ENCODE results near the gene LYZL1. TPM values are rescaled to one million over a fixed set of nuclear protein-coding genes. Genes with fewer than 3 reads are reported as not detected.

Gene LYZL1
- total and polyA plus RNA-seq, 2 of the 8 experiments (the other 6 are each of a cell fraction or from before 2014, with no cell fraction given), result not detected

DNA sequence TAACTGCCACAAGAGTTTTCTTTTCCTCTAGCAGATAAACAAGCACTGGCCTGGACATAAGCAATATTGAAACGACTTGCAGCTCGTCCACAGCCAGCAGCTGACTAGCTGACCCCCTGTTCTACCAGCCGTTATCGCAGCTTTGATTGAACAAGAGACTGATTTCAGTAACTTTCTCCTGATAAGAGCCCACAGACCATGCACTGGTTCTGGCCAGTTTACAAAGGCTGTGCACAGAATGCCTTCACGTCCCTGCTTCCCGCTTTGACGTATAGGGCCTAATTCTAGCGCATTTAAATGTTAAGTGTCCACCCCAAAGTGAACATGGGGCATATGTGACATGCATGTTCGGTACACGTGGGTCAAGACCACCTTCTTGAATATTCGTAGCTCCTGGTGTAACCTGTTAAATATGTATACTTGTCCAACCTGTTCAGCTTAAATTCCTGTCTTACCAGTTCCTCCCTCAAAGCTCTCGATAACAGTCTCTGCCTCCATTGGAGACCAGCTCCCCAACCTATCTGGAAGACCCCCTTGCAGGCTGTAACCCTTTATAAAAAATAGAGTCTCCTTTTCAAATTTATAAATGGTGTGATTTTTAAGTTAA, 69.2 kb downstream of the LYZL1 start:
- CTCF ChIA-PET (ENCODE audit: partially characterized antibody), result interaction anchor here (0.6 to 0.9 kb wide), 2 partner anchors 10 to 235 kb away, joined by 3 read pairs; no protein-coding TSS in a partner anchor
- Histone ChIP-seq H4K91ac (replicated peaks; ENCODE audit: insufficient read length, low read length) (no peak overlapping the region), H3K4me3 (ENCODE audit: extremely low read depth in 1 of 4, insufficient read depth in 2 of 4, low read depth in 3 of 4, low read length in 4 of 4) (no peak overlapping the region), H3K14ac (ENCODE audit: insufficient read length) (no peak overlapping the region), H2BK120ac (replicated peaks; ENCODE audit: low read depth, low read length) (no peak overlapping the region), H3K18ac (ENCODE audit: extremely low read depth, low read length) (no peak overlapping the region), H2BK12ac (ENCODE audit: low read depth, low read length) (no peak overlapping the region), H2AK5ac (ENCODE audit: low read depth, low read length) (no peak overlapping the region), H4K8ac (ENCODE audit: extremely low read depth, insufficient read depth, low read length) (no peak overlapping the region), H3K27me3 (replicated peaks in 1 of 4; ENCODE audit: control insufficient read depth in 3 of 4, extremely low read depth in 1 of 4, insufficient read depth in 3 of 4, low read length in 3 of 4) (no peaks in the 10 kb centered on the region), H3K23me2 (ENCODE audit: low read depth, low read length) (0 out of 2 replicates have a peak, but pooled peaks cover 2% of the 10 kb centered on the region), H3K4ac (replicated peaks; ENCODE audit: insufficient read length, low read depth, low read length) (no peak overlapping the region), H2BK15ac (ENCODE audit: low read length) (no peak overlapping the region), H3K79me1 (ENCODE audit: low read depth, low read length) (no peaks in the 10 kb centered on the region), H2BK5ac (ENCODE audit: low read depth, low read length) (no peak overlapping the region), H3K23ac (ENCODE audit: insufficient read length) (no peak overlapping the region), H3K79me2 (ENCODE audit: control insufficient read depth in 1 of 2, insufficient read depth in 2 of 2, low read length in 2 of 2) (no peaks in the 10 kb centered on the region), H2AFZ (ENCODE audit: low read length) (no peak overlapping the region), H3K56ac (replicated peaks; ENCODE audit: insufficient read length, low read depth, low read length) (no peak overlapping the region), H3K27ac (ENCODE audit: low read depth, low read length) (no peak overlapping the region), H3K9ac (replicated peaks in 1 of 4; ENCODE audit: extremely low read depth in 1 of 4, low read depth in 3 of 4, low read length in 3 of 4) (no peak overlapping the region), H4K5ac (ENCODE audit: insufficient read length, low read depth, low read length) (no peak overlapping the region), H3K4me1 (replicated peaks in 1 of 4; ENCODE audit: control insufficient read depth in 3 of 4, insufficient read depth in 4 of 4, low read length in 3 of 4) (no peaks in the 10 kb centered on the region; a peak in 1 of 7 replicates), H3K36me3 (ENCODE audit: control insufficient read depth in 2 of 4, insufficient read depth in 4 of 4, low read length in 3 of 4) (no peaks in the 10 kb centered on the region), H4K20me1 (replicated peaks in 1 of 2; ENCODE audit: control insufficient read depth in 1 of 2, insufficient read depth in 2 of 2, low read length in 2 of 2) (no peaks in the 10 kb centered on the region), H3K4me2 (ENCODE audit: insufficient read depth in 1 of 2, low read depth in 2 of 2, low read length in 2 of 2) (no peak overlapping the region), H2BK20ac (ENCODE audit: low read length) (no peak overlapping the region; the same call in 1 of the 2 replicates), H3K9me3 (ENCODE audit: insufficient read depth in 2 of 2, low read depth in 1 of 2, low read length in 1 of 2) (no peaks in the 10 kb centered on the region)
- DNase-seq (ENCODE audit: low read depth in 1 of 2, low spot score in 2 of 2) (no peak), FAIRE-seq (no peak)
- WGBS, 2 experiments (ENCODE audit: extremely low coverage in 1 of 2, insufficient coverage in 1 of 2, insufficient read length in 1 of 2, insufficient replicate concordance in 2 of 2, low coverage in 1 of 2, low lambda C conversion rate in 2 of 2, missing lambda C conversion rate in 1 of 2), result 90% methylated on average over 12 of the region's 12 CpGs; no CpG with 5 or more reads in 1 of the 2 experiments
- POLR2A ChIA-PET (ENCODE audit: partially characterized antibody), result no interaction called here

All from H1 (cell line).